ENCODE data around the gene SCP2D1. TPM values are rescaled to one million over a fixed set of nuclear protein-coding genes. Genes with fewer than 3 reads are reported as not detected.

The SCP2D1 gene
- total and polyA plus RNA-seq, 2 experiments from 2014 or later = not detected

- H3K36me3 Mint-ChIP-seq (ENCODE audit: low read depth) = no peaks in the 10 kb centered on the region
- Histone ChIP-seq H3K79me2 (replicated peaks; ENCODE audit: insufficient read depth) (no peaks in the 10 kb centered on the region), H2AFZ (no peak overlapping the region), H3K4me2 (no peak overlapping the region), H3K4me3 (no peak overlapping the region), H3F3A (replicated peaks; ENCODE audit: low read depth) (no peaks in the 10 kb centered on the region), H3K27me3 (ENCODE audit: insufficient read depth) (no peaks in the 10 kb centered on the region), H4K20me1 (replicated peaks; ENCODE audit: insufficient read depth) (no peaks in the 10 kb centered on the region), H3K36me3 (ENCODE audit: insufficient read depth) (no peaks in the 10 kb centered on the region), H3K27ac (ENCODE audit: low read depth) (no peak overlapping the region), H3K4me1 (ENCODE audit: insufficient read depth) (no peaks in the 10 kb centered on the region), H3K9me2 (ENCODE audit: insufficient read depth) (no peaks in the 10 kb centered on the region; the same call in 1 of the 2 replicates)
- DNase-seq (ENCODE audit: low spot score) (no peak), ATAC-seq (no peak)
- H3K9me3 Mint-ChIP-seq = no peaks in the 10 kb centered on the region; the same call in 2 of the 3 replicates
- no peak overlapping the region for H3K4me3 Mint-ChIP-seq
- no peaks in the 10 kb centered on the region for H3K27me3 Mint-ChIP-seq (ENCODE audit: insufficient read depth, low read depth, poor library complexity)
- H3K4me1 Mint-ChIP-seq = no peaks in the 10 kb centered on the region
- H3K27ac Mint-ChIP-seq = no peak overlapping the region
- TF ChIP-seq ZNF462 (CRISPR knock-in tag; IDR thresholded peaks at IDR 0.05) (no peak), EZH2phosphoT487 (IDR thresholded peaks at IDR 0.05; ENCODE audit: unreplicated experiment) (no peak), ZNF331 (CRISPR knock-in tag; IDR thresholded peaks at IDR 0.05; ENCODE audit: low read depth) (no peak), POLR2AphosphoS5 (IDR thresholded peaks at IDR 0.05; ENCODE audit: low read depth) (no peak), NANOG (IDR thresholded peaks at IDR 0.05; ENCODE audit: borderline replicate concordance) (no peak), ETS1 (IDR thresholded peaks at IDR 0.05) (no peak), ZNF114 (CRISPR knock-in tag; IDR thresholded peaks at IDR 0.05) (no peak), CREB1 (CRISPR knock-in tag; IDR thresholded peaks at IDR 0.05; ENCODE audit: low read depth) (no peak)
Observed at GRCh38 chr20:18815194-18815942, 1.8 kb downstream of the SCP2D1 start.

All from GM23338 (cell line).